H1 (cell line): ENCODE data around the gene PPP1R9A. TPM values are rescaled to one million over a fixed set of nuclear protein-coding genes. Genes with fewer than 3 reads are reported as not detected.

ENCODE experiments used
- CTCF ChIA-PET: fragments of 300-600 bp; sonication (Branson Sonifier 250); formaldehyde crosslinking; loops from one replicate; lab custom pipeline; 2021; ENCODE audit not compliant: partially characterized antibody; lab: Charles Lee
- POLR2A ChIA-PET: fragments of 300-600 bp; sonication (Branson Sonifier 250); formaldehyde crosslinking; loops from one replicate; lab custom pipeline; 2021; ENCODE audit warnings: inconsistent platforms; ENCODE audit not compliant: partially characterized antibody; lab: Charles Lee
- DNase-seq, 2 experiments: peaks; one replicate each; pipeline versions ENCODE4 v3.0.0 to v3.0.0-alpha.2; 2010 to 2022; ENCODE audit warnings: low spot score in 2 of 2, low read depth in 1 of 2, mixed read lengths in 1 of 2
- FAIRE-seq: peaks from 2 replicates; lab custom pipeline; 2011; peaks lifted over from hg19 to GRCh38; lab: Jason Lieb, UNC
- H2AFZ ChIP-seq: 2 replicates; pipeline ENCODE4 v1.8.1; 2012; ENCODE audit warnings: low read length, inconsistent platforms
- H2AK5ac ChIP-seq: 2 replicates; pipeline ENCODE4 v1.6.1; 2013; ENCODE audit warnings: low read depth, low read length
- H2BK120ac ChIP-seq: replicated peaks from 2 replicates; pipeline ENCODE3; 2013; ENCODE audit warnings: low read depth, low read length, inconsistent platforms
- H2BK12ac ChIP-seq: 2 replicates; pipeline ENCODE4 v1.6.1; 2013; ENCODE audit warnings: low read depth, low read length
- H2BK15ac ChIP-seq: 2 replicates; pipeline ENCODE4 v1.6.1; 2013; ENCODE audit warnings: low read length
- H2BK20ac ChIP-seq: 2 replicates; pipeline ENCODE4 v1.6.1; 2013; ENCODE audit warnings: low read length
- H2BK5ac ChIP-seq: 2 replicates; pipeline ENCODE4 v1.6.1; 2013; ENCODE audit warnings: low read depth, low read length
- H3K14ac ChIP-seq: 2 replicates; pipeline ENCODE4 v1.6.1; 2013; ENCODE audit warnings: inconsistent platforms; ENCODE audit not compliant: insufficient read length
- H3K18ac ChIP-seq: 2 replicates; pipeline ENCODE4 v1.6.1; 2013; ENCODE audit warnings: low read length; ENCODE audit errors: extremely low read depth
- H3K23ac ChIP-seq: 2 replicates; pipeline ENCODE4 v1.6.1; 2013; ENCODE audit warnings: inconsistent platforms; ENCODE audit not compliant: insufficient read length
- H3K23me2 ChIP-seq: 2 replicates; pipeline ENCODE4 v1.6.1; 2013; ENCODE audit warnings: low read depth, low read length
- H3K27ac ChIP-seq: 2 replicates; pipeline ENCODE4 v1.6.1; 2011; ENCODE audit warnings: low read depth, low read length, inconsistent platforms
- H3K27me3 ChIP-seq, 4 experiments: replicated peaks in 1 of 4; 1 replicate in 1 of 4; 2 replicates in 3 of 4; pipeline versions ENCODE4 v1.6.1 to v1.8.1; 2011 to 2013; ENCODE audit warnings: low read length in 3 of 4, mild to moderate bottlenecking in 3 of 4, inconsistent platforms in 2 of 4, mixed read lengths in 2 of 4, moderate library complexity in 1 of 4; ENCODE audit not compliant: control insufficient read depth in 3 of 4, insufficient read depth in 3 of 4; ENCODE audit errors: extremely low read depth in 1 of 4
- H3K36me3 ChIP-seq, 4 experiments: 2 replicates each; pipeline versions ENCODE4 v1.6.1 to v1.8.1; 2011 to 2013; ENCODE audit warnings: mild to moderate bottlenecking in 4 of 4, low read length in 3 of 4, moderate library complexity in 2 of 4, control low read depth in 1 of 4, inconsistent platforms in 1 of 4; ENCODE audit not compliant: insufficient read depth in 4 of 4, control insufficient read depth in 2 of 4
- H3K4ac ChIP-seq: replicated peaks from 2 replicates; pipeline ENCODE3; 2013; ENCODE audit warnings: low read length, low read depth, mixed read lengths, inconsistent platforms; ENCODE audit not compliant: insufficient read length
- H3K4me1 ChIP-seq, 4 experiments: replicated peaks in 1 of 4; 1 replicate in 1 of 4; 2 replicates in 3 of 4; pipeline versions ENCODE4 v1.6.1 to v1.8.1; 2011 to 2013; ENCODE audit warnings: low read length in 3 of 4, inconsistent platforms in 2 of 4, mixed read lengths in 1 of 4; ENCODE audit not compliant: insufficient read depth in 4 of 4, control insufficient read depth in 3 of 4
- H3K4me2 ChIP-seq, 2 experiments: 2 replicates each; pipeline versions ENCODE4 v1.6.1 to v1.8.1; 2011 to 2013; ENCODE audit warnings: low read depth in 2 of 2, low read length in 2 of 2, control low read depth in 1 of 2, inconsistent platforms in 1 of 2, mild to moderate bottlenecking in 1 of 2; ENCODE audit not compliant: insufficient read depth in 1 of 2
- H3K4me3 ChIP-seq, 4 experiments: fragments of 200-600, 300-600 bp in 1 of 4; sonication (generic), shearing (Covaris generic), sonication (Bioruptor Twin) in 1 of 4; 2 replicates each; pipeline versions ENCODE4 v1.5.1 to v1.8.1; 2011 to 2016; ENCODE audit warnings: low read length in 4 of 4, low read depth in 3 of 4, control low read depth in 2 of 4, inconsistent platforms in 2 of 4, mild to moderate bottlenecking in 2 of 4, mixed read lengths in 1 of 4, moderate library complexity in 1 of 4; ENCODE audit not compliant: insufficient read depth in 2 of 4; ENCODE audit errors: extremely low read depth in 1 of 4
- H3K56ac ChIP-seq: replicated peaks from 2 replicates; pipeline ENCODE3; 2013; ENCODE audit warnings: low read depth, mild to moderate bottlenecking, mixed read lengths, low read length, inconsistent platforms; ENCODE audit not compliant: insufficient read length
- H3K79me1 ChIP-seq: 2 replicates; pipeline ENCODE4 v1.6.1; 2013; ENCODE audit warnings: low read depth, low read length, control low read depth
- H3K79me2 ChIP-seq, 2 experiments: 2 replicates each; pipeline versions ENCODE4 v1.6.1 to v1.8.1; 2012 to 2013; ENCODE audit warnings: low read length in 2 of 2, mild to moderate bottlenecking in 2 of 2, inconsistent platforms in 1 of 2; ENCODE audit not compliant: insufficient read depth in 2 of 2, control insufficient read depth in 1 of 2
- H3K9ac ChIP-seq, 4 experiments: replicated peaks in 1 of 4; 1 replicate in 1 of 4; 2 replicates in 3 of 4; pipeline versions ENCODE4 v1.6.1 to v1.8.1; 2011 to 2013; ENCODE audit warnings: low read depth in 3 of 4, low read length in 3 of 4, control low read depth in 2 of 4, mild to moderate bottlenecking in 2 of 4, moderate library complexity in 2 of 4, inconsistent platforms in 1 of 4; ENCODE audit errors: extremely low read depth in 1 of 4
- H3K9me3 ChIP-seq, 2 experiments: 2 replicates each; pipeline versions ENCODE4 v1.6.1 to v1.8.1; 2012 to 2013; ENCODE audit warnings: mild to moderate bottlenecking in 2 of 2, moderate library complexity in 2 of 2, control low read depth in 1 of 2, inconsistent platforms in 1 of 2, low read depth in 1 of 2, low read length in 1 of 2, mixed read lengths in 1 of 2; ENCODE audit not compliant: insufficient read depth in 2 of 2
- H4K20me1 ChIP-seq, 2 experiments: replicated peaks in 1 of 2; 2 replicates each; pipeline versions ENCODE3 to v1.8.1; 2011 to 2013; ENCODE audit warnings: inconsistent platforms in 2 of 2, low read length in 2 of 2, mild to moderate bottlenecking in 1 of 2; ENCODE audit not compliant: insufficient read depth in 2 of 2, control insufficient read depth in 1 of 2
- H4K5ac ChIP-seq: 2 replicates; pipeline ENCODE4 v1.6.1; 2013; ENCODE audit warnings: low read length, low read depth, mixed read lengths, inconsistent platforms; ENCODE audit not compliant: insufficient read length
- H4K8ac ChIP-seq: 2 replicates; pipeline ENCODE4 v1.8.0; 2013; ENCODE audit warnings: mild to moderate bottlenecking, moderate library complexity, low read length, inconsistent platforms; ENCODE audit not compliant: insufficient read depth; ENCODE audit errors: extremely low read depth
- H4K91ac ChIP-seq: replicated peaks from 2 replicates; pipeline ENCODE3; 2013; ENCODE audit warnings: low read length, mixed read lengths, inconsistent platforms; ENCODE audit not compliant: insufficient read length
- TEAD4 ChIP-seq: IDR thresholded peaks from 2 replicates; pipeline ENCODE4 v1.6.1; 2012; ENCODE audit warnings: low read depth, low read length, inconsistent platforms, mixed read lengths
- WGBS, 2 experiments: shearing (Covaris generic) in 1 of 2; methylation state at CpG; one replicate each; pipeline versions ENCODE4 v1.1.6 to v1.1.7; 2013 to 2015; ENCODE audit warnings: low lambda C conversion rate in 2 of 2, mixed read lengths in 2 of 2, inconsistent platforms in 1 of 2, low coverage in 1 of 2, missing lambda C conversion rate in 1 of 2; ENCODE audit not compliant: insufficient replicate concordance in 2 of 2, insufficient coverage in 1 of 2, insufficient read length in 1 of 2; ENCODE audit errors: extremely low coverage in 1 of 2, missing lambda C conversion rate in 1 of 2; 5-methylcytosine and 5-hydroxymethylcytosine counted together
- polyA plus RNA-seq, 7 experiments: library from polyadenylated mRNA; depleted of rRNA in 3 of 7; stranded (reverse) in 5 of 7; unstranded in 2 of 7; fragments of >200 nt in 5 of 7; fragments of 200-250 nt in 2 of 7; gene quantifications; 1 replicate in 5 of 7; 2 replicates in 1 of 7; 4 replicates in 1 of 7; pipeline versions ENCODE4 v1.2.1 to v1.2.3, GENCODE V29; 2011 to 2013; ENCODE audit warnings: missing spikeins in 2 of 7, mixed read lengths in 2 of 7
- total RNA-seq: library from RNA; stranded (reverse); fragmentation: NEBNext Ultra II Directional; extraction: Animal tissue kit (Norgen Biotek cat#: 25700); gene quantifications from 2 replicates; pipeline ENCODE4 v1.2.1, GENCODE V29; 2021

Gene PPP1R9A
- total and polyA plus RNA-seq, 2 of the 8 experiments (the other 6 are each of a cell fraction or from before 2014, with no cell fraction given), result 3.0 to 20.3 TPM

DNA sequence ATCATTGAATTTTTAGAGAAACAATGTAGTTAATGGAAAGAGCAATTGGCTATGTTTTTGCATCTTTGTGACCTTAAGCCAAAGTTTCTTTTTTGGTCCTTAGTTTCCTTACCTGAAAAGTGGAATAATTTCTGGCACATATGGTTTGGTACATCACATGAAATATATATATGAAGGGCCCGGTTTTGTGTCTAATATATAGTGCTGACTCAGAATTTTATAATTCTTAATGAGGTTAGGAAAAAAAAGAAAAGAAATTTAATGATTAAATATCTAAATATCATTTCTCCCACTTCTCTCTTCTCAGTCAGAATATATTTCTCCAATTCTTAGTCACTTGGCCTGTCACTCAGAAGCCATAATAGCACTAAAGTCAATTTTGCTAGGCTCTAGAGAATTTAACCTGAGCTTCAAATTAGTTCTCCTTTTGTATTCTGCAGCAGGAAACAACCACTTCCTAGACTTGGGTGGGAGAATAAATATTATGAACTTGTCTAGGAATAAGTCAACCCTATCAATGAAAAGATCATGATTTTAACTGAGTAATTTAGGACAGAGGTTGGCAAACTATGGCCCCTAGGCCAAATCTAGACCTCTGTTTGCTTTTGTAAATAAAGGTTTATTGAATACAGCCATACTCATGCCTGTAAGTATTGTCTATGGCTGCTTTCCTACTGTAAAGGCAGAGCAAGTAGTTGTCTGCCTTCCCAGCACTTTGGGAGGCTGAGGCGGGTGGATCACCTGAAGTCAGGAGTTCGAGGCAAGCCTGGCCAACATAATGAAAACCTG lies 34.6 kb downstream of the PPP1R9A start:
- no peak overlapping the region for H4K8ac ChIP-seq
- H3K4me2 ChIP-seq, result no peak overlapping the region
- H3K79me2 ChIP-seq, result peaks cover 0 to 39% of the 10 kb centered on the region in 2 experiments; a peak in 3 of 4 replicates
- H3K23ac ChIP-seq, result no peak overlapping the region
- 98% methylated on average over 3 of the region's 3 CpGs; no CpG with 5 or more reads in 1 of the 2 experiments for WGBS, 2 experiments
- H4K20me1 ChIP-seq, result no peaks in the 10 kb centered on the region
- H3K9ac ChIP-seq, result no peak overlapping the region
- no peak overlapping the region for H2BK5ac ChIP-seq
- DNase-seq, result no peak
- H2AK5ac ChIP-seq, result no peak overlapping the region
- H3K79me1 ChIP-seq, result peaks cover under 1% of the 10 kb centered on the region; the same call in 1 of the 2 replicates
- FAIRE-seq, result no peak
- H4K91ac ChIP-seq, result no peak overlapping the region
- POLR2A ChIA-PET, result no interaction called here
- H2BK12ac ChIP-seq, result no peak overlapping the region
- H2AFZ ChIP-seq, result no peak overlapping the region
- no peak overlapping the region for H4K5ac ChIP-seq
- no peak for TF ChIP-seq TEAD4
- no peak overlapping the region for H3K18ac ChIP-seq
- no peak overlapping the region for H3K27ac ChIP-seq
- no peaks in the 10 kb centered on the region for H3K9me3 ChIP-seq
- H3K36me3 ChIP-seq, result no peaks in the 10 kb centered on the region
- no peak overlapping the region for H3K14ac ChIP-seq
- H3K23me2 ChIP-seq, result no peaks in the 10 kb centered on the region
- H2BK15ac ChIP-seq, result no peak overlapping the region
- no peak overlapping the region for H3K4ac ChIP-seq
- no peak overlapping the region for H2BK20ac ChIP-seq
- no peak overlapping the region for H3K56ac ChIP-seq
- H3K27me3 ChIP-seq, result no peaks in the 10 kb centered on the region
- no peak overlapping the region for H2BK120ac ChIP-seq
- CTCF ChIA-PET, result no interaction called here
- H3K4me3 ChIP-seq, result no peak overlapping the region
- H3K4me1 ChIP-seq, result peaks cover 0 to 2% (median 0%) of the 10 kb centered on the region in 4 experiments; a peak in 1 of 7 replicates
